Gastroesophageal sphincter (tissue), 2 donors: ENCODE measurements around the gene SLC49A3.

Experiments
- POLR2A ChIP-seq, 2 donors: fragments of 450-650 bp; IDR thresholded peaks; one replicate each; pipeline ENCODE4 v1.6.1; 2017; ENCODE audit warnings: antibody characterized with exemption in 2 of 2, mild to moderate bottlenecking in 2 of 2, moderate library complexity in 1 of 2
- POLR2AphosphoS5 ChIP-seq: sonication (generic); formaldehyde crosslinking; IDR thresholded peaks from one replicate; pipeline ENCODE4 v1.6.1; 2017; ENCODE audit warnings: antibody characterized with exemption

- TF ChIP-seq POLR2AphosphoS5 = no peak
- TF ChIP-seq POLR2A (IDR thresholded peaks at IDR 0.05) = no peak
Measured at GRCh38 chr4:656436-657337, 32.3 kb downstream of the SLC49A3 start.
